GM23338 (cell line): ENCODE results near the gene NCK2. TPM values are rescaled to one million over a fixed set of nuclear protein-coding genes. Genes with fewer than 3 reads are reported as not detected.

ENCODE experiments used
- ATAC-seq: fragments of 200-7000 bp; cut with Tn5 transposase; 3 replicates; pipeline ENCODE4 v1.9.1; 2020
- DNase-seq: peaks from one replicate; pipeline ENCODE4 v3.0.0-alpha.2; 2015; ENCODE audit warnings: low spot score
- H2AFZ ChIP-seq: fragments of 200-600 bp; sonication (generic); 2 replicates; pipeline ENCODE4 v1.8.0; 2016; ENCODE audit warnings: antibody characterized with exemption, mild to moderate bottlenecking, moderate library complexity
- H3F3A ChIP-seq: fragments of 200-600 bp; sonication (generic); replicated peaks from 2 replicates; pipeline ENCODE4 v1.8.0; 2017; ENCODE audit warnings: antibody characterized with exemption, mixed run types, low read depth
- H3K27ac ChIP-seq: fragments of 200-600 bp; sonication (generic); 2 replicates; pipeline ENCODE4 v1.6.1; 2016; ENCODE audit warnings: low read depth
- H3K27me3 ChIP-seq: fragments of 200-600 bp; sonication (generic); 2 replicates; pipeline ENCODE4 v1.8.0; 2016; ENCODE audit warnings: mild to moderate bottlenecking, mixed run types, moderate library complexity; ENCODE audit not compliant: insufficient read depth
- H3K36me3 ChIP-seq: fragments of 200-600 bp; sonication (generic); 2 replicates; pipeline ENCODE4 v1.8.0; 2016; ENCODE audit warnings: mild to moderate bottlenecking; ENCODE audit not compliant: insufficient read depth
- H3K4me1 ChIP-seq: fragments of 200-600 bp; sonication (generic); 2 replicates; pipeline ENCODE4 v1.8.0; 2016; ENCODE audit warnings: mild to moderate bottlenecking, moderate library complexity; ENCODE audit not compliant: insufficient read depth
- H3K4me2 ChIP-seq: fragments of 200-600 bp; sonication (generic); 2 replicates; pipeline ENCODE4 v1.7.1; 2017; ENCODE audit warnings: mixed run types
- H3K4me3 ChIP-seq: fragments of 200-600 bp; sonication (generic); 2 replicates; pipeline ENCODE4 v1.6.1; 2016; ENCODE audit warnings: mixed run types
- H3K79me2 ChIP-seq: fragments of 200-600 bp; sonication (generic); replicated peaks from 2 replicates; pipeline ENCODE4 v1.8.0; 2017; ENCODE audit warnings: mild to moderate bottlenecking; ENCODE audit not compliant: insufficient read depth
- H3K9me2 ChIP-seq: fragments of 200-600 bp; sonication (generic); 2 replicates; pipeline ENCODE4 v1.8.0; 2017; ENCODE audit not compliant: insufficient read depth
- H4K20me1 ChIP-seq: fragments of 200-600 bp; sonication (generic); replicated peaks from 2 replicates; pipeline ENCODE4 v1.8.0; 2017; ENCODE audit warnings: mild to moderate bottlenecking; ENCODE audit not compliant: insufficient read depth
- H3K27ac Mint-ChIP-seq: 2 replicates; pipeline ENCODE4 v1.8.0; 2020; ENCODE audit warnings: inconsistent platforms, mild to moderate bottlenecking, moderate library complexity, mixed read lengths
- H3K27me3 Mint-ChIP-seq: 3 replicates; pipeline ENCODE4 v1.8.0; 2022; ENCODE audit warnings: low read depth, mild to moderate bottlenecking, moderate library complexity, mixed read lengths, inconsistent platforms; ENCODE audit not compliant: insufficient read depth, poor library complexity
- H3K36me3 Mint-ChIP-seq: 3 replicates; pipeline ENCODE4 v1.8.0; 2021; ENCODE audit warnings: low read depth, mild to moderate bottlenecking, inconsistent platforms, moderate library complexity, mixed read lengths
- H3K4me1 Mint-ChIP-seq: 3 replicates; pipeline ENCODE4 v1.8.0; 2020; ENCODE audit warnings: mild to moderate bottlenecking, inconsistent platforms, mixed read lengths
- H3K4me3 Mint-ChIP-seq: 3 replicates; pipeline ENCODE4 v1.8.0; 2021; ENCODE audit warnings: moderate library complexity, mild to moderate bottlenecking, inconsistent platforms, mixed read lengths
- H3K9me3 Mint-ChIP-seq: 3 replicates; pipeline ENCODE4 v1.8.0; 2020; ENCODE audit warnings: moderate library complexity, mild to moderate bottlenecking, inconsistent platforms, mixed read lengths
- CREB1 ChIP-seq: fragments of 250-450 bp; sonication (Bioruptor Pico); IDR thresholded peaks from 2 replicates; pipeline ENCODE4 v1.5.0; 2020; ENCODE audit warnings: low read depth, mild to moderate bottlenecking, moderate library complexity
- EZH2phosphoT487 ChIP-seq: fragments of 200-600 bp; sonication (generic); IDR thresholded peaks from one replicate; pipeline ENCODE4 v1.8.1; 2018; ENCODE audit warnings: antibody characterized with exemption; ENCODE audit not compliant: unreplicated experiment
- JUNB ChIP-seq: IDR thresholded peaks from one replicate; pipeline ENCODE4 v1.6.1; 2016; ENCODE audit warnings: antibody characterized with exemption; ENCODE audit not compliant: unreplicated experiment
- NANOG ChIP-seq: IDR thresholded peaks from 2 replicates; pipeline ENCODE4 v1.6.1; 2016; ENCODE audit warnings: antibody characterized with exemption, borderline replicate concordance
- POLR2AphosphoS5 ChIP-seq: IDR thresholded peaks from 2 replicates; pipeline ENCODE4 v1.6.1; 2016; ENCODE audit warnings: antibody characterized with exemption, low read depth
- STAT1 ChIP-seq: IDR thresholded peaks from one replicate; pipeline ENCODE4 v1.6.1; 2016; ENCODE audit warnings: antibody characterized with exemption; ENCODE audit not compliant: unreplicated experiment
- ZNF114 ChIP-seq: fragments of 250-450 bp; sonication (Bioruptor Pico); IDR thresholded peaks from 2 replicates; pipeline ENCODE4 v1.5.0; 2020; ENCODE audit warnings: mild to moderate bottlenecking, moderate library complexity
- ZNF331 ChIP-seq: fragments of 250-450 bp; sonication (Bioruptor Pico); IDR thresholded peaks from 2 replicates; pipeline ENCODE4 v1.5.0; 2020; ENCODE audit warnings: low read depth, mild to moderate bottlenecking, moderate library complexity
- polyA plus RNA-seq: library from polyadenylated mRNA; unstranded; fragments of >200 nt; fragmentation: Nextera tagmentation; extraction: Ambion mirVana; gene quantifications from 2 replicates; pipeline ENCODE4 v1.2.1, GENCODE V29; 2016
- total RNA-seq: library from RNA; depleted of rRNA; stranded (reverse); fragments of >200 nt; shearing (Covaris generic); gene quantifications from 2 replicates; pipeline ENCODE4 v1.2.3, GENCODE V29; 2014
- TF ChIP-seq, protein P1 (sequence below): IDR thresholded peaks from 2 replicates; pipeline ENCODE4 v1.6.1; 2016; ENCODE audit warnings: antibody characterized with exemption
- TF ChIP-seq, protein P2 (sequence below): IDR thresholded peaks from one replicate; pipeline ENCODE4 v1.6.1; 2018; ENCODE audit warnings: antibody characterized with exemption; ENCODE audit not compliant: unreplicated experiment
- TF ChIP-seq, protein P3 (sequence below), 2 experiments: fragments of 200-600 bp in 1 of 2; sonication (generic) in 1 of 2; conservative IDR thresholded peaks; 2 replicates each; pipeline versions ENCODE4 v1.5.1 to v1.6.1; 2016 to 2017; ENCODE audit warnings: antibody characterized with exemption in 2 of 2, low read depth in 2 of 2, mild to moderate bottlenecking in 2 of 2, moderate library complexity in 1 of 2

NCK2 gene
- total and polyA plus RNA-seq, 2 experiments from 2014 or later = 26.9 to 59.9 TPM

DNA sequence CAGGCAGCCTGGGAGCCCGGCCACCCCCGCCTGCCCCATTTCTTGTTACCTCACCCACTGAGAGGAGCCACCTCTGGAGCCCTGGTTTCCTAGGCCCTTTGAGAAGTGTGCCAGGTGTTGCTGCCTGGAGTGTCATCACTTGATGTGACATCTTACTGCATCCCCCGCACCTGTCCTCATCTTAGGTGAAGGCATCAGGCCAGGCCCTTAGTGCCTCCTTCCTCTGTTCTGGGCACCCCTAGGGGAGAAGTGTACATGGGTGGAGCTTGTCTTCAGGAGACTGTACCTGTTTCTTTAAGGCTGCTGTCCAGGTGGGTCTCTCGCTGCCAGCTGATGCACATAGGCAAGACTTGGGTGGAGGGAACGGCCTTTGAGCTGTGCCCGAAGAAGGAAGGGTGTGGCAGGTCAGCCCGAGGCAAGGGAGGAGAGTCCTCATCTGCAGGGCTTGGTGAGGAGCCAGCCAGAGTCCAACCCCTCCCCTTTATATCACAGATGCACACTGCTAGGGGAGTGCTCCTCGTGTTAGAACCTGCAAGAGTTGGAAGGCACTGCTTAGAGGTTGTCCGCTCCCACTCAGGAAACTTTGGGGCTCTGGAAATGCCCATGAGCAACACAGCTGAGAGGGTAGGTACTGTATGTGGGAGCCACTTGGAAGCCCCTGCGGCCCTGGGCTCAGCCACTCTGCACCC, 45.9 kb downstream of the NCK2 start (continued):
- TF ChIP-seq JUNB (no peak), ZNF114 (no peak)
- TF ChIP-seq, protein P1, sequence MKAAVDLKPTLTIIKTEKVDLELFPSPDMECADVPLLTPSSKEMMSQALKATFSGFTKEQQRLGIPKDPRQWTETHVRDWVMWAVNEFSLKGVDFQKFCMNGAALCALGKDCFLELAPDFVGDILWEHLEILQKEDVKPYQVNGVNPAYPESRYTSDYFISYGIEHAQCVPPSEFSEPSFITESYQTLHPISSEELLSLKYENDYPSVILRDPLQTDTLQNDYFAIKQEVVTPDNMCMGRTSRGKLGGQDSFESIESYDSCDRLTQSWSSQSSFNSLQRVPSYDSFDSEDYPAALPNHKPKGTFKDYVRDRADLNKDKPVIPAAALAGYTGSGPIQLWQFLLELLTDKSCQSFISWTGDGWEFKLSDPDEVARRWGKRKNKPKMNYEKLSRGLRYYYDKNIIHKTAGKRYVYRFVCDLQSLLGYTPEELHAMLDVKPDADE = no peak
- TF ChIP-seq, protein P2, sequence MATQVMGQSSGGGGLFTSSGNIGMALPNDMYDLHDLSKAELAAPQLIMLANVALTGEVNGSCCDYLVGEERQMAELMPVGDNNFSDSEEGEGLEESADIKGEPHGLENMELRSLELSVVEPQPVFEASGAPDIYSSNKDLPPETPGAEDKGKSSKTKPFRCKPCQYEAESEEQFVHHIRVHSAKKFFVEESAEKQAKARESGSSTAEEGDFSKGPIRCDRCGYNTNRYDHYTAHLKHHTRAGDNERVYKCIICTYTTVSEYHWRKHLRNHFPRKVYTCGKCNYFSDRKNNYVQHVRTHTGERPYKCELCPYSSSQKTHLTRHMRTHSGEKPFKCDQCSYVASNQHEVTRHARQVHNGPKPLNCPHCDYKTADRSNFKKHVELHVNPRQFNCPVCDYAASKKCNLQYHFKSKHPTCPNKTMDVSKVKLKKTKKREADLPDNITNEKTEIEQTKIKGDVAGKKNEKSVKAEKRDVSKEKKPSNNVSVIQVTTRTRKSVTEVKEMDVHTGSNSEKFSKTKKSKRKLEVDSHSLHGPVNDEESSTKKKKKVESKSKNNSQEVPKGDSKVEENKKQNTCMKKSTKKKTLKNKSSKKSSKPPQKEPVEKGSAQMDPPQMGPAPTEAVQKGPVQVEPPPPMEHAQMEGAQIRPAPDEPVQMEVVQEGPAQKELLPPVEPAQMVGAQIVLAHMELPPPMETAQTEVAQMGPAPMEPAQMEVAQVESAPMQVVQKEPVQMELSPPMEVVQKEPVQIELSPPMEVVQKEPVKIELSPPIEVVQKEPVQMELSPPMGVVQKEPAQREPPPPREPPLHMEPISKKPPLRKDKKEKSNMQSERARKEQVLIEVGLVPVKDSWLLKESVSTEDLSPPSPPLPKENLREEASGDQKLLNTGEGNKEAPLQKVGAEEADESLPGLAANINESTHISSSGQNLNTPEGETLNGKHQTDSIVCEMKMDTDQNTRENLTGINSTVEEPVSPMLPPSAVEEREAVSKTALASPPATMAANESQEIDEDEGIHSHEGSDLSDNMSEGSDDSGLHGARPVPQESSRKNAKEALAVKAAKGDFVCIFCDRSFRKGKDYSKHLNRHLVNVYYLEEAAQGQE = no peak

DNA sequence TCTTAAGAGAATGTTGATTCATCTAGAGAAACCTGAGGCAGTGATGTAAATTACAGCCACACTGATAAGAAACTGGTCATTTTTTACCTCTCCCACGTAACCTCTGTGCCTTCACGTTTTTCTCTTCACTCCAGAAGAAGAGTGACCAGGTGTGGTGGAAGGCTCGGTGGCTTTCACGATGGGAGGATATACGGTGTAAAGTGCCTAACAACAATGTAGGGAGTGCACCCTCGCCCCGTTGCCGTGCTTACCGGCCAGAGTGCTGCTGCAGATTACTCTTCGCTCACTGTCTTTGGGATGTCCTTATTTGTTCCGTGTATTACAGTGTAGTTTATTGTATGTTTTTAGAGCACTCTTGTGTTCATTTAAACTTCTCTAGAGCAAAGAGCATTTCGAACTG, 46.5 kb downstream of the NCK2 start:
- Histone ChIP-seq H3K9me2 (peaks cover 8% of the 10 kb centered on the region), H3K27ac (no peak overlapping the region), H3F3A (no peaks in the 10 kb centered on the region), H2AFZ (no peak overlapping the region), H3K27me3 (no peaks in the 10 kb centered on the region), H3K36me3 (no peaks in the 10 kb centered on the region), H4K20me1 (peaks cover 38% of the 10 kb centered on the region), H3K79me2 (peaks cover 99% of the 10 kb centered on the region), H3K4me1 (peaks cover 46% of the 10 kb centered on the region), H3K4me2 (no peak overlapping the region), H3K4me3 (no peak overlapping the region)
- peaks cover 66% of the 10 kb centered on the region for H3K4me1 Mint-ChIP-seq
- DNase-seq (no peak), ATAC-seq (no peak)
- H3K27me3 Mint-ChIP-seq = peaks cover 9% of the 10 kb centered on the region
- H3K27ac Mint-ChIP-seq = no peak overlapping the region
- no peak overlapping the region for H3K4me3 Mint-ChIP-seq
- no peaks in the 10 kb centered on the region for H3K9me3 Mint-ChIP-seq
- peaks cover 5% of the 10 kb centered on the region; the same call in 1 of the 3 replicates for H3K36me3 Mint-ChIP-seq
- TF ChIP-seq STAT1 (no peak), JUNB (no peak), EZH2phosphoT487 (no peak), NANOG (no peak), ZNF114 (no peak), POLR2AphosphoS5 (no peak), CREB1 (CRISPR knock-in tag) (no peak), ZNF331 (no peak)
- TF ChIP-seq, protein P3, sequence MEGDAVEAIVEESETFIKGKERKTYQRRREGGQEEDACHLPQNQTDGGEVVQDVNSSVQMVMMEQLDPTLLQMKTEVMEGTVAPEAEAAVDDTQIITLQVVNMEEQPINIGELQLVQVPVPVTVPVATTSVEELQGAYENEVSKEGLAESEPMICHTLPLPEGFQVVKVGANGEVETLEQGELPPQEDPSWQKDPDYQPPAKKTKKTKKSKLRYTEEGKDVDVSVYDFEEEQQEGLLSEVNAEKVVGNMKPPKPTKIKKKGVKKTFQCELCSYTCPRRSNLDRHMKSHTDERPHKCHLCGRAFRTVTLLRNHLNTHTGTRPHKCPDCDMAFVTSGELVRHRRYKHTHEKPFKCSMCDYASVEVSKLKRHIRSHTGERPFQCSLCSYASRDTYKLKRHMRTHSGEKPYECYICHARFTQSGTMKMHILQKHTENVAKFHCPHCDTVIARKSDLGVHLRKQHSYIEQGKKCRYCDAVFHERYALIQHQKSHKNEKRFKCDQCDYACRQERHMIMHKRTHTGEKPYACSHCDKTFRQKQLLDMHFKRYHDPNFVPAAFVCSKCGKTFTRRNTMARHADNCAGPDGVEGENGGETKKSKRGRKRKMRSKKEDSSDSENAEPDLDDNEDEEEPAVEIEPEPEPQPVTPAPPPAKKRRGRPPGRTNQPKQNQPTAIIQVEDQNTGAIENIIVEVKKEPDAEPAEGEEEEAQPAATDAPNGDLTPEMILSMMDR (conservative IDR thresholded peaks at IDR 0.05; ENCODE audit: low read depth in 2 of 2) = no peak
- TF ChIP-seq, protein P2 = no peak
- TF ChIP-seq, protein P1 = no peak
